Cardiac septum (tissue), 1 donor: ENCODE results near the gene DOK4. TPM values are rescaled to one million over a fixed set of nuclear protein-coding genes. Genes with fewer than 3 reads are reported as not detected.
"Not testable (repeated sequence)": the region's sequence is repeated elsewhere in the genome, so short reads cannot be mapped to it uniquely, and the experiment has no call there.

ENCODE experiments used
- DNase-seq: peaks from one replicate; pipeline ENCODE4 v3.0.0-alpha.2; 2020; ENCODE audit warnings: low spot score
- intact Hi-C: fragments of 100-400 bp; cut with DNase I; formaldehyde crosslinking; loops from one replicate; pipeline ENCODE4 v1.14.0; 2022
- total RNA-seq: library from RNA; stranded (reverse); fragmentation: NEBNext Ultra II Directional; extraction: Animal tissue kit (Norgen Biotek cat#: 25700); gene quantifications from one replicate; pipeline ENCODE4 v1.2.1, GENCODE V29; 2021
- donor health status: DM: no; HTN: no; CAD: no.

Gene DOK4
- total RNA-seq, 1 donor from 2014 or later, result 11.5 TPM

DNA sequence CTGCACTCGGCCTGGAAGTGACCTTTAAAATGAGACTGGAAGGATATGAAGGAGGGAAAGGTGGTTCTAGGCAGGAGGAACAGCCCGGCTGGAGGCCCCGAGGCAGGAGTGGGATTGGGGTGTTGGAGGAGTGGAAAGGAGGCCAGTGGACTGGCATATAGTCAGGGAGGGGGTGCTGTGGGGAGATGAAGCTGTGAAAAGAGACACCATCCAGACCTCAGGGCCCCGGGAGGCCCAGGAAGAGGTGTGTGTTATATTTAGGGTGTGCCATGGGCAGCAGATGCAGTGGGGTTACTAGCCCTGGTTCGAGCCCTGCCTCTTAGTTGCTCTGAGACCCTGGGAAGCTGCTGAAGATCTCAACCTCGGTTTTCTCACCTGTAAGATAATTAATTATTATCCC, 18.9 kb upstream of the DOK4 start:
- intact Hi-C loops, result no loop called here
- DNase-seq, result no peak

DNA sequence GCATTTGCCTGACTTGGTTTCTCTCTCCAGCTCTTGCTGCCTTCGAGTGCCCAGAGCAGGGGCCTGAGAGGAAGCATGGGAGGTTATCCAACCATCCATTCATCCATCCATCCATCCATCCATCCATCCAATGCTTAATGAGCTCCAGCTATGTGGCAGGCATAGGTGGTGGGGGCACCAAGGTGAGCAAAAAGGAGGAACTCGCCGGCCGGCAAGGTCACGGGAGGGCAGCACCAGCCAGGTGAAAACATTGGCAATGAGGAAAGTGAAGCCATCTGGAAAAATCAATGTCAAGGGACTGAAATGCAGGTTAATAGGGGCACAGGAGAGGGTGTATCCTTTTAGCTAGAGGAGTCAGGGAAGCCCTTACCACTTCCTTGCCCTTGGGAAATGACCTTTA, 18.2 kb upstream of the DOK4 start:
- no peak for DNase-seq

DNA sequence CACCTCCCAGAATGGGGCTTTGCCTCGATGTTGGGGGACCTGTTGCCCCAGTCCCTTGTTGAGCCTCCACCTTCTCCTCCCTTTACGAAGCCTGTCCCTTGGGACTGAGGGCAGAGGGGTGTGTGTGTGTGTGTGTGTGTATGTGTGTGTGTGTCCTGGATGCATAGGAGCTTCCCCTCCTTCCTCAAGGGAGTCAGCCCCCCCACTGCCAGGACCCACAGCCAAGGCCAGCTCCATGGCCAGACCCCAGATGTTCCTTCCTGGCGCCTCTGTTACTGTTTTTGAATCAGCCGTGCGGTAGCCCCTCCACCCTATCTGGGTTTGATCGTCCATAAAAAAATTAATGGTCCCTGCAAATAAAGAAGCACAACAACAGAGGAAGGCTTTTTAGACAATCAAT, 17.7 kb upstream of the DOK4 start:
- intact Hi-C loops, result no loop called here
- DNase-seq, result no peak

More for the DNA sequence above, 18.2 kb upstream of the DOK4 start:
- intact Hi-C loops, result no loop called here

DNA sequence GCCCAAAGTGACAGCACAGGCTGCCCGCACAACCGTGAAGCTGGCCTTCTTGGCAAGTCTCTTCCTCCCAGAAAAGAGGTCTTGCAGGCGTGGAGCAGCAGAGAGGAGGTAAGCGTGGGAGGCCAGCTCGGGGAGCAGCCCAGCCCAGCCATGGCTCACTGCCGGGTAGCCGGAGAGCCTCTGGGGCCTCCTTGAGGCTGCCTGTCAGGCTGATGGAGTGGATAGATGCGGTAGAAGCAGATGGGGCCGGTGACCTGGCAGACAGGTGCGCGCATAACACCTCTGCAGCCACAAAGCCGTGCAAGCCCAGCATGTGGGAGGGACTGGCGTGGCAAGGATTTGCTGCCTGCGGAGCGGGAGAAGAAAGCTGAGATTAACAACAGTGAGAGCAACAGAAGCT, 17.1 kb upstream of the DOK4 start:
- DNase-seq, result no peak
- intact Hi-C loops, result no loop called here

DNA sequence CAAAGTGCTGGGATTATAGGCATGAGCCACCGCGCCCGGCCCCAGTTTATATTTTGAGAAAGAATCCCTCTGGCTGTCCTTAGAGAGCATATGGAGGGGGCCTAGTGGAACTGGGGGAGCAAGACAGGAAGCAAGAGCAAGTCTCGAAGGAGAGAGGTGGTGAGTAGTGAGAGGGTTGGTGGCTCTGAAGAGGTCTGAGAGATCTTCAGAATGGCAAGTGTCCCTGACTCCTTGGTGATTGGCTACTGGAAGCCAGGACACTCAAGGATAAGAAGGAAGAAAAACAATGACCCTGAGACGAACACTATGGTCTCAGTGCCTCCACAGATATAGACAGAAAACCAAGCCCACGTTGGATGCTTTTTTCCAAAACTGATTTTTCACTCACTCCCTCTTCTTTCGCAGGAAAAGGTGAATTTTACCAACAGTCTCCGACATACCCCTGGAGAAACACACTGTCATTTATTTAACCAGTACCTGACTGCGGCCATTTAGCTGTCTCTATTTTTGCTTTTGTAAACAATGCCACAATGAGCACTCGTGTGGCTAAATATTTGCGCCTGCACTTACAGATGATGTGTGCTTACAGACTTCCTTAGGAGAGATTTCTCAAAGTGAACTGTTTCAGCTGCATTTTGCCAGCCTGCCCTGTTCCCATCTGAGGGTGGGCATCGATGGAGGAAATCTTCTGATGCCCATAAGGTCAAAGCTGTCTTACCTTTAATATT, 15.9 kb upstream of the DOK4 start:
- no peak for DNase-seq
- intact Hi-C loops, result no loop called here

DNA sequence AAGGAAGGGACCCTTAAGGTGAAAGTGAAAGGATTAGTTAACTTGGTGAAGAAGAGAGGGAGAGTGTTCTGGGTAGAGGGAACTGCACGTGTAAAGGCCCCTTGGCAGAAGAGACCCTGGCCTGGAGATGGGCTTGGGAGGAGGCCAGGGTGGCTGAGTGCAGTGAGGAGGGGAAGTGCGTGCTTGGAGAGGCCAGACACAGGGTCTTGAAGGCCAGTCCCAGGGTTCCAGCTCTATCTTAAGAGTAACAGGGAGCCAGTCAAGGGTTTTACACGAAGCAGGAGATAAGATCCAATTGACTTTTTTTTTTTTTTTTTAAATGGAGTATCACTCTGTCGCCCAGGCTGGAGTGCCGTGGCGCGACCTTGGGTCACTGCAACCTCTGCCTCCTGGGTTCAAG, 15.2 kb upstream of the DOK4 start:
- DNase-seq, result no peak
- intact Hi-C loops, result no loop called here

- intact Hi-C loops, result no loop called here
- DNase-seq, result no peak
Observed at GRCh38 chr16:57500578-57501111, 14.4 kb upstream of the DOK4 start.

DNA sequence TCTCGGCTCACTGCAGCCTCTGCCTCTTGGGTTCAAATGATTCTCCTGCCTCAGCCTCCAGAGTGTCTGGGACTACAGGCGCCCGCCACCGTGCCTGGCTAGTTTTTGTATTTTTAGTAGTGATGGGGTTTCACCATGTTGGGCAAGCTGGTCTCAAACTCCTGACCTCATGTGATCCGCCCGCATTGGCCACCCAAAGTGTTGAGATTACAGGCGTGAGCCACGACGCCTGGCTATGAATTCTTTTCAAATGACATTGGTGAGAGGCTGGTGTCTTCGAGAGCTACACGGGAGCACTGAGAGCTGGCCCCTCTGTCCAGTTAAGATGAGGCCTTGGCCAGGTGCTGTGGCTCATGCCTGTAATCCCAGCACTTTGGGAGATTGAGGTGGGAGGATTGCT, 13.6 kb upstream of the DOK4 start:
- intact Hi-C loops, DNase-seq: not testable (repeated sequence)

DNA sequence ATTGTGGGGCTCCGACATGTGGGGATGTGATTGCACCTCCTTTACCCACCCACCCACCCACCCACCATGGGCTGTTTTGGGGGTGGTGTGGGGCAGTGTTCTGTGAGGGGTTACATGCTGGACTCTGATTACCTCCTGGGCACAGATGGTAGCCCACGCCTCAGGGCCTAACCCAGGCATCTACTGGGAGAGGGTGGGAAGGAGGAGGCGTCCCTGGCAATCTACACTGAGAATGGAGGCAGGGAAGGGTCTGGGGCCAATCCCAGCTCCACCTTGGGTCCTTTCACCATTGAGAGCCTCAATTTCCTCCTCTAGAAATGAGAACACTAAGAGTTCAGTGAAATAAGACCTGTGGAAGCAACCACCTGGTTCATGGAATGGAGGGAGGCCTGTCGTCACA, 11.7 kb upstream of the DOK4 start:
- intact Hi-C loops, result no loop called here
- DNase-seq, result no peak

- no peak for DNase-seq
- intact Hi-C loops, result no loop called here
Observed at GRCh38 chr16:57497121-57497520, 10.8 kb upstream of the DOK4 start.

- intact Hi-C loops, result no loop called here
Observed at GRCh38 chr16:57493767-57494166, 7.5 kb upstream of the DOK4 start.

DNA sequence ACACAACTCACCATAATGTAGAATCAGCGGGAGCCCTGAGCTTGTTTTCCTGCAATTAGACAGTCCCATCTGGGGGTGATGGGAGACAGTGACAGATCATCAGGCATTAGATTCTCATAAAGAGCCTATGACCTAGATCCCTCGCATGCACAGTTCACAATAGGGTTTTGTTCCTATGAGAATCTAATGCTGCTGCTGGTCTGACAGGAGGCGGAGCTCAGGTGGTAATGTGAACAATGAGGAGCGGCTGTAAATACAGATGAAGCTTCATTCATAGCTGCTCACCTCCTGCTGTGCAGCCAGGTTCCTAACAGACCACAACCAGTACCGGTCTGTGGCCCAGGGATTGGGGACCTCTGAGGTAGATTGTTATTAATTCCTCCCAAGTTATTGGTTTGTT, 2.9 kb upstream of the DOK4 start:
- intact Hi-C loops, result loop anchor here (5.0 kb wide), 1 partner anchor 42 kb away; the partner anchor contains the start of genes CIAPIN1 and COQ9
- no peak for DNase-seq

More at GRCh38 chr16:57493767-57494166, 7.5 kb upstream of the DOK4 start:
- DNase-seq, result no peak

GRCh38 chr16:57486858-57487834, 853 bp upstream of the DOK4 start:
- intact Hi-C loops, result loop anchor here (5.0 kb wide), 1 partner anchor 40 kb away; the partner anchor contains the start of genes CIAPIN1 and COQ9
- DNase-seq, result no peak

DNA sequence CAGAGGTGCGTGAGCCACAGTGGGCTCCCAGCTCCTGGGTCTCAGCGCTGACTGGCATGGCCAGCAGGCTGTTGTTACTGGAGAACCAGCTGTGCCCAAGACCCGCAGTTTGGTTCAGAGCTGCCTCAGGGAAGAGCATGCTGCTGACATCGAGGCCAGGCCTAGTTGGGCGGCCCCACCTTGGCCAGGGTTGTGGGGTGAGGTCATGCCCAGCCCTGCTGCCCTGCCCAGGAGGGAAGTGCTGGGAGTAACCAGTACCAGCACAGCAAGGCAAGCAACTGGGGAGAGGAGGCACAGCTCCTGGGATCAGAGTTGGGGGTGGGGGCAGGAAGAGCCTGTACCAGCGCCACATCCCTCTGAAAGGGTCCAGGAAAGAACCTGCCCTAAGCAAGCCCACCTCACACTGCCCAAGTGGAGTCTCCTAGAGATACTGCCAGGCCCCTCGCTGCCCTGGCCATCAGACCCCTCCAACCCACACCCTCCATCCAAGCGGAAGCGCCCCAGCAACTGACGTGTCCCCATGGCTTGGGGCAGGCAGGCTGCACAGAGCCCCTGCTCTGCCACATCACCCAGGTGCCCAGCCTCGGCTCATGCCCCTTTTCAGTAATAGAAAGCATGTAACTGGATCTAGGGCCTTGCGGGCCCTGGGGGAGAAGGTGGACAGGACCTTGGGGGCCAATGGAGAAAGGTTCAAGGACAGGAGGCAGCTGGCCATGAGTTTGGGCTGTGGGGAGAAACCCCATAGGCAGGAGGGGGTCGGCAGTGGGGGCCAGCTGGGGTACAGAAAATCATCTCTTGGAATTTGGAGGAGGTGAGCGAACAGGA, 990 bp downstream of the DOK4 start:
- intact Hi-C loops, result loop anchor here (5.0 kb wide), 1 partner anchor 38 kb away; the partner anchor contains the start of genes CIAPIN1 and COQ9

DNA sequence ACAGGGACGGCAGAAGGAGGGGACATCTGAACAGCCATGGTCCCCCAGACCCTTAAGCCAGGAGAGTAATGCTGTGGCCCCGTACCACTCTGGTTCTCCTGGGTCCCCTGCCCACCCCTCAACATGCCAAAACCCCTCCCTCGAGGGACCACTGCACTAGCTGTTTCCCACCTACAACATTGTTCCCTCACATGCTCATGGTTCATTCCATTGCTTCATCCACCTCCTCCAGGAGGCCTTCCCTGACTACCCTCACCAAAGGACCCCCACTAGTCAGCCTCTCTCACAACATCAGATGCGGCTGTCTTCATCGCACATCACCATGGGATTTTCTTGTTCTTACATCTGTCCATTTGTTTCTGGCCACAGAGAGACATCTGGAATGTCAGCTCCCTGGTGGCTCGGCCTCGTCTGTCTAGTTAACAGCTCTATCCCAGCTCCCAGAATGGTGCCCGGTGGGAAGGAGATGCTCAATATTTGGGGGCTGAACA, 1.7 kb downstream of the DOK4 start:
- no peak for DNase-seq
- intact Hi-C loops, result loop anchor here (5.0 kb wide), 1 partner anchor 37 kb away; the partner anchor contains the start of genes CIAPIN1 and COQ9

More for the DNA sequence above, 990 bp downstream of the DOK4 start:
- no peak for DNase-seq

DNA sequence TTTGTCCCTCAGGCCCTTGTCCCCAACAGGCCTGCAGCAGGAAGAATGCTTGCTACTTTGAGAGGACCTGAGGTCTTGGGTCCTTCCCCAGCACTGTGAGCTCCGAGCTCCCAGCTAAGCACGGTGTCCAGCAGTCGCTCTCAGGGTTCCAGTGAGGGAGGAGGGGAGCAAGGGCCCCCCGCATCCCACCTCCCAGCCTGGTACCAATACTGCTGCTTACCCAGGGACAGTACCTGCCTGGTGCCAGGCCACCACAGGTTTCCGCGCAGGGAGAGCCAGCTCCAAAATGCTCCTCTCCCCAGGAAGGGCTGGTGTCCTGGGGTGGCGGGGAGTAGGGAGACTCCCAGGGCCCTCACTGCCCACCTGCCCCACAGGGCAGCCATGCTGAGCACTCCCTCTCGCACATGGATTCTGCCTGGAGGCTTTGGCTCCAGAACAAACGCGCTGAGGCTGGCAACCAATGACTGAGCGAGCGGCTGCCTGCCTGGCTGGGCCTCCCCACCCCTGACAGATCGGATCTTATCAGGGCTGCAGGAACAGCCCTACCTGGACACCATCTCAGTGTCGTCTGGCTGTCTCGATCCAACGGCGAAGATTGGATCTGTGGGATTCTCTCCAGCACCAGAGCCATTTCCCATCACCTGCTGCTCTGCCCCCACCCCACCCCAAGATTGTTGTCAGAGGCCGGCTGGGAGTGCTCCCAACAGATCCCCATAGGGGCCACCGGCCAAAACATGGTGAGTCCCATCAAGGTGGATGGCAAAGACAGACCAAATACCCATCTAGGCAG, 2.4 kb downstream of the DOK4 start:
- intact Hi-C loops, result no loop called here

DNA sequence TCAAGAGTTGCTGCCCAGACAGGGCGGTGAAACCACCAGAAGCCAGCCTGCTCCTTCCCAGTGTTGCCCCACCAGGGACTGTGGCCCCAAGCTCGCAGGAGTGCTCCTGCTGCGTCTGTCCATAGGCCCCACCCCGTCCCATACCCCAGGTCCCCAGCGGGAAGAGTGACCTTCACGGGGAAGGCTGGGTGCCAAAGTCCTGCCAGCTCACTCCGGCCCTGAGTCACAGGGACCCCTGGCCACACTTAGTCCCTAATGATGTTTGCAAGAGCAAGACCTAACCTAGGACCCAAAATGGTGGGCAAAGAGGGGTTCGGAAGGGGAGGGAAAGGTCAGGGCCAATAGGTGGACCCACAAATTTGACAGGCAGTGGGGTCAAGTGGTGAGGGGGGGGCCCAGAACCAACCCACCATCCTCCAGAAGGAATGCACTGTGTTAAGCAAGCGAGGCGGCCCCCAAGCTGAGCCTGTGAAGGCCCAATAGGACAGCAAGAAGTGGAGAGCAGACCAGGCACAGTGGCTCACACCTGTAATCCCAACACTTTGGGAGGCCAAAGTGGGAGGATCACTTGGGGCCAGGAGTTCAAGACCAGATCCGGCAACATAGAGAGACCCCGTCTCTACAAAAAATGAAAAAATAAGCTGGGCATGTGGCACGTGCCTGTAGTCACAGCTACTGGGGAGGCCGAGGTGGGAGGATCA, 3.3 kb downstream of the DOK4 start:
- intact Hi-C loops, result no loop called here
- no peak for DNase-seq

More for the DNA sequence above, 2.4 kb downstream of the DOK4 start:
- no peak for DNase-seq

DNA sequence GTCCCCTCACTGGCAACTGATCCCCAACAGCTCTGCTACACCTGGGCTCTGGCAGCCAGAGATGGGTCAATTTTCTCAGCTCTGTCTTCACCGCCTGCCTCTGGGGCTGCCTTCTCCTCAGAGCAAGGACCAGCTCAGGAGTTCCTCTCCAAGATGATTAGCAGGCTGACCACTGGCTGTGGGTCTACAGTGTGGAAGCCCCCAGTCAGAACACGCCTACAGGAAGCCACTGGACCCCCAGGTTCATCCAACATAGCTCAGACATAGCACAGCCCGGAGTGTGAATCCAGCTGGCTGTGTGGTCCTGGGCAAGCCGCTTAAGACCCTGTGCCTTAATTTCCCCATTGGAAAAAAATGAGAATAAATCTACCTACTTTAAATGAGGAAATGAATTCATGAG, 4.9 kb downstream of the DOK4 start:
- DNase-seq, result no peak
- intact Hi-C loops, result no loop called here
